GM23248 (cell line): Measurements from ENCODE around the gene RHBDF2. TPM values are rescaled to one million over a fixed set of nuclear protein-coding genes. Genes with fewer than 3 reads are reported as not detected.

Source experiments
- DNase-seq: peaks from one replicate; pipeline ENCODE4 v3.0.0-alpha.2; 2015
- H2AFZ ChIP-seq: fragments of 200-600 bp; sonication (generic); 2 replicates; pipeline ENCODE4 v1.6.1; 2016; ENCODE audit warnings: antibody characterized with exemption
- H3F3A ChIP-seq: fragments of 200-600 bp; sonication (generic); 2 replicates; pipeline ENCODE4 v1.6.1; 2016; ENCODE audit warnings: mild to moderate bottlenecking, antibody characterized with exemption, mixed run types; ENCODE audit not compliant: insufficient read depth
- H3K27ac ChIP-seq: fragments of 200-600 bp; sonication (generic); 2 replicates; pipeline ENCODE4 v1.5.1; 2016; ENCODE audit warnings: mild to moderate bottlenecking
- H3K27me3 ChIP-seq: fragments of 200-600 bp; sonication (generic); replicated peaks from 2 replicates; pipeline ENCODE4 v1.6.1; 2016; ENCODE audit warnings: mild to moderate bottlenecking; ENCODE audit not compliant: insufficient read depth
- H3K36me3 ChIP-seq: fragments of 200-600 bp; sonication (generic); 2 replicates; pipeline ENCODE4 v1.6.1; 2016; ENCODE audit warnings: low read depth, mild to moderate bottlenecking
- H3K4me1 ChIP-seq: fragments of 200-600 bp; sonication (generic); 2 replicates; pipeline ENCODE4 v1.6.1; 2016; ENCODE audit warnings: mild to moderate bottlenecking; ENCODE audit not compliant: insufficient read depth
- H3K4me2 ChIP-seq: fragments of 200-600 bp; sonication (generic); one replicate; pipeline ENCODE4 v1.6.1; 2016; ENCODE audit warnings: mild to moderate bottlenecking; ENCODE audit not compliant: unreplicated experiment
- H3K4me3 ChIP-seq: fragments of 200-600 bp; sonication (generic); 2 replicates; pipeline ENCODE4 v1.5.1; 2016; ENCODE audit warnings: mild to moderate bottlenecking
- H3K79me2 ChIP-seq: fragments of 200-600 bp; sonication (generic); 2 replicates; pipeline ENCODE4 v1.6.1; 2016; ENCODE audit warnings: mild to moderate bottlenecking; ENCODE audit not compliant: insufficient read depth
- H3K9ac ChIP-seq: fragments of 200-600 bp; sonication (generic); 2 replicates; pipeline ENCODE4 v1.6.1; 2016; ENCODE audit warnings: mild to moderate bottlenecking
- H3K9me2 ChIP-seq: fragments of 200-600 bp; sonication (generic); 2 replicates; pipeline ENCODE4 v1.6.1; 2016; ENCODE audit warnings: mixed run types, mild to moderate bottlenecking, moderate library complexity; ENCODE audit not compliant: insufficient read depth
- H3K9me3 ChIP-seq: fragments of 200-600 bp; sonication (generic); one replicate; pipeline ENCODE4 v1.6.1; 2017; ENCODE audit warnings: low read depth
- H4K20me1 ChIP-seq: fragments of 200-600 bp; sonication (generic); 2 replicates; pipeline ENCODE4 v1.6.0; 2016; ENCODE audit not compliant: insufficient read depth
- EZH2 ChIP-seq: fragments of 200-600 bp; sonication (generic); IDR thresholded peaks from 2 replicates; pipeline ENCODE4 v1.6.1; 2018; ENCODE audit warnings: antibody characterized with exemption, mild to moderate bottlenecking; ENCODE audit not compliant: insufficient read depth, poor library complexity, severe bottlenecking
- EZH2phosphoT487 ChIP-seq: fragments of 200-600 bp; sonication (generic); IDR thresholded peaks from 2 replicates; pipeline ENCODE4 v1.6.1; 2018; ENCODE audit warnings: antibody characterized with exemption, moderate library complexity, mild to moderate bottlenecking, low read depth; ENCODE audit not compliant: insufficient read depth
- WGBS, 2 experiments: methylation state at CpG; one replicate each; pipeline ENCODE4 v1.1.6; 2015 to 2017; ENCODE audit warnings: low lambda C conversion rate in 2 of 2, low coverage in 1 of 2; ENCODE audit errors: missing lambda C conversion rate in 2 of 2; 5-methylcytosine and 5-hydroxymethylcytosine counted together
- in situ Hi-C: fragments of 300-500 bp; cut with MboI; formaldehyde crosslinking; loops from 2 replicates; pipeline ENCODE4 v1.15.0; 2020
- polyA plus RNA-seq: library from polyadenylated mRNA; unstranded; fragments of >200 nt; fragmentation: Nextera tagmentation; extraction: Ambion mirVana; gene quantifications from 2 replicates; pipeline ENCODE4 v1.2.1, GENCODE V29; 2016
- total RNA-seq: library from RNA; depleted of rRNA; stranded (reverse); fragments of >200 nt; shearing (Covaris generic); gene quantifications from 2 replicates; pipeline ENCODE4 v1.2.3, GENCODE V29; 2014

The RHBDF2 gene
- total and polyA plus RNA-seq, 2 experiments from 2014 or later: 8.9 to 12.7 TPM

- Histone ChIP-seq H3K9ac (0 out of 2 replicates have a peak overlapping the region, but pooled peaks have one; percentile 65), H3K9me2 (no peaks in the 10 kb centered on the region), H4K20me1 (no peaks in the 10 kb centered on the region), H3K9me3 (no peaks in the 10 kb centered on the region), H3K27ac (no peak overlapping the region), H3K36me3 (no peaks in the 10 kb centered on the region), H3F3A (peaks cover 36% of the 10 kb centered on the region), H3K4me3 (no peak overlapping the region), H3K4me2 (no peak overlapping the region), H2AFZ (no peak overlapping the region), H3K4me1 (peaks cover 20% of the 10 kb centered on the region), H3K27me3 (no peaks in the 10 kb centered on the region), H3K79me2 (no peaks in the 10 kb centered on the region)
- DNase-seq: no peak
- WGBS, 2 experiments: 68 to 79% methylated on average over 2 of the region's 2 CpGs
- in situ Hi-C loops: no loop called here
- no peak for TF ChIP-seq EZH2phosphoT487
- no peak for TF ChIP-seq EZH2
Observed at GRCh38 chr17:76547642-76548202, 46.5 kb upstream of the RHBDF2 start.

- no peaks in the 10 kb centered on the region for H3K9me2 ChIP-seq
- H3K9me3 ChIP-seq: no peaks in the 10 kb centered on the region
- peaks cover 20% of the 10 kb centered on the region for H3K4me1 ChIP-seq
- peak overlapping the region; percentile 67 for H3K27ac ChIP-seq
- H3K9ac ChIP-seq: peak overlapping the region; percentile 65
- TF ChIP-seq EZH2phosphoT487: no peak
- no peak for TF ChIP-seq EZH2
- H3F3A ChIP-seq: peaks cover 36% of the 10 kb centered on the region
- no peaks in the 10 kb centered on the region for H3K36me3 ChIP-seq
- no peak overlapping the region for H2AFZ ChIP-seq
- WGBS, 2 experiments: 14 to 40% methylated on average over 3 of the region's 3 CpGs
- H3K4me3 ChIP-seq: no peak overlapping the region
- no peaks in the 10 kb centered on the region for H4K20me1 ChIP-seq
- no peaks in the 10 kb centered on the region for H3K27me3 ChIP-seq
- H3K79me2 ChIP-seq: no peaks in the 10 kb centered on the region
- H3K4me2 ChIP-seq: peak overlapping the region; percentile 48
- DNase-seq: peak; percentile 77
- in situ Hi-C loops: no loop called here
Observed at GRCh38 chr17:76547183-76547641, 46.0 kb upstream of the RHBDF2 start.

- Histone ChIP-seq H3F3A (peaks cover 34% of the 10 kb centered on the region), H3K4me1 (peaks cover 20% of the 10 kb centered on the region), H3K9me2 (no peaks in the 10 kb centered on the region), H3K27me3 (no peaks in the 10 kb centered on the region), H3K27ac (peak overlapping the region; percentile 67), H4K20me1 (no peaks in the 10 kb centered on the region), H3K4me3 (no peak overlapping the region), H3K36me3 (no peaks in the 10 kb centered on the region), H3K9ac (peak overlapping the region; percentile 65), H3K79me2 (no peaks in the 10 kb centered on the region), H3K9me3 (no peaks in the 10 kb centered on the region), H3K4me2 (peak overlapping the region; percentile 48), H2AFZ (no peak overlapping the region)
- in situ Hi-C loops: no loop called here
- peak; percentile 93 for DNase-seq
- 50 to 52% methylated on average over 11 of the region's 11 CpGs for WGBS, 2 experiments
- TF ChIP-seq EZH2: no peak
- TF ChIP-seq EZH2phosphoT487: no peak
Observed at GRCh38 chr17:76546556-76547182, 45.4 kb upstream of the RHBDF2 start.

- H3F3A ChIP-seq: peaks cover 30% of the 10 kb centered on the region
- H3K9me3 ChIP-seq: no peaks in the 10 kb centered on the region
- in situ Hi-C loops: no loop called here
- H4K20me1 ChIP-seq: no peaks in the 10 kb centered on the region
- no peak overlapping the region for H3K4me3 ChIP-seq
- H2AFZ ChIP-seq: no peak overlapping the region
- peak overlapping the region; percentile 48 for H3K4me2 ChIP-seq
- TF ChIP-seq EZH2 (no peak), EZH2phosphoT487 (no peak)
- peak overlapping the region; percentile 34 for H3K27ac ChIP-seq
- no peaks in the 10 kb centered on the region for H3K27me3 ChIP-seq
- peak overlapping the region; percentile 38; the same call in 1 of the 2 replicates for H3K9ac ChIP-seq
- no peaks in the 10 kb centered on the region for H3K79me2 ChIP-seq
- no peak for DNase-seq
- WGBS, 2 experiments: 88 to 93% methylated on average over 11 to 13 of the region's 13 CpGs
- H3K4me1 ChIP-seq: peaks cover 16% of the 10 kb centered on the region
- H3K36me3 ChIP-seq: no peaks in the 10 kb centered on the region
- H3K9me2 ChIP-seq: no peaks in the 10 kb centered on the region
Observed at GRCh38 chr17:76545918-76546555, 44.8 kb upstream of the RHBDF2 start.
